NB4 (cell line): Measurements from ENCODE around the gene SGPL1.

Experiments
- CTCF ChIP-seq: IDR thresholded peaks from one replicate; pipeline ENCODE4 v1.5.1; 2012; ENCODE audit warnings: low read depth, low read length
- POLR2A ChIP-seq: IDR thresholded peaks from 2 replicates; pipeline ENCODE4 v1.6.1; 2011; ENCODE audit warnings: mild to moderate bottlenecking; ENCODE audit not compliant: insufficient read length; ENCODE audit errors: extremely low read depth

GRCh38 chr10:70874061-70874460, 58.3 kb downstream of the SGPL1 start:
- TF ChIP-seq POLR2A (no peak), CTCF (no peak)
